HS-27A (cell line): Measurements from ENCODE around the gene HIBCH.
"Not testable (repeated sequence)": the region's sequence is repeated elsewhere in the genome, so short reads cannot be mapped to it uniquely, and the experiment has no call there.

Experiments
- DNase-seq: peaks from one replicate; pipeline ENCODE4 v3.0.0-alpha.2; 2012; ENCODE audit warnings: low read depth, missing footprints

Gene HIBCH

DNA sequence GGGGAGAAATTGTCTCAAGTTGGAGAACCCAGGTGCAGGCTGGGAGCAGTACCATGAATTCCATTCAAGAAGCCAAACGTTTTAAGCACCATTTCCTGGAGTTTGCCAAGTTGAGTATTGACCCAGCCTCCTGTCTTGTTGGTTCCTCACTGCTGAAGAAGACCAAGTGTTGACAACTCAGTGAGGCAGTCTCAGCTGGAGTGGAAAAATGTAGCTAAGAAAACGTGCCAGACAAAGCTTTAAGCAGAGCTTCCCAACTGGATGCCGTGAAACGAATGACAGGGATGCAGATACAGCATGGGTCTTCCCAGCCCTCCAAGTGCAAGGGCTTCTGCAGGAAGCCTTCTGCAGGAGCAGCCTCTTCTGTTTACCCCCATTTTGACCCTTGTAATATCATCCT lies 23.0 kb upstream of the HIBCH start:
- DNase-seq = no peak

DNA sequence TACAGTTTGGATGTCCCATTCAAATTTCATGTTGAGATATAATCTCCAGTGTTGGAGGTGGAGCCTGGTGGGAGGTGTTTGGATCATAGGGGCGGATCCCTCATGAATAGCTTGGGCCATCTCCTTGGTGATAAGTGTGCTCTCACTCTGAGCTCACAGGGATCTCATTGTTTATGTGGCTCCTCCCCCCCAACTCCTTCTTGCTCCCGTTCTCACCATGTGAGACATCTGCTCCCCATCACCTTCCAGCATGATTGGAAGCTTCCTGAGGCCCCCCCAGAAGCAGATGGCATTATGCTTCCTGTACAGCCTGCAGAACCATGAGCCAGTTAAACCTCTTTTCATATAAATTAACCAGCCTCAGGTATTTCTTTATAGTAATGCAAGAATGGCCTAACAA lies 20.7 kb upstream of the HIBCH start:
- no peak for DNase-seq

DNA sequence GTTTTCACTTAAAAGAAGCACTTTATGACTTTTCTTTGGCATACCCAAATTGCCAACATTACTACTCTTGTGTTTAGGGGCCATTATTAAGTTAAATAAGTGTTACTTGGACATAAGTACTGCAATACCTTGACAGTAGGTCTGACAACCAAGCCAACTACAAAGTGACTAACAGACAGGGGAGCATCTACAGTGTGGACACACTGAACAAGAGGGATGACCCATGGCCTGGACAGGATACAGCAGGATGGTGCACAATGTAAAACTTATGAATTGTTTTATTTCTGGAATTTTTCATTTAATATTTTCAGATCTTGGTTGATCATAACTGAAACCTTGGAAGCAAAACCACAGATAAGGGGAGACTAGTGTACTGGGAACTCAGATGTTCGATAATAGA lies 19.8 kb upstream of the HIBCH start:
- no peak for DNase-seq

DNA sequence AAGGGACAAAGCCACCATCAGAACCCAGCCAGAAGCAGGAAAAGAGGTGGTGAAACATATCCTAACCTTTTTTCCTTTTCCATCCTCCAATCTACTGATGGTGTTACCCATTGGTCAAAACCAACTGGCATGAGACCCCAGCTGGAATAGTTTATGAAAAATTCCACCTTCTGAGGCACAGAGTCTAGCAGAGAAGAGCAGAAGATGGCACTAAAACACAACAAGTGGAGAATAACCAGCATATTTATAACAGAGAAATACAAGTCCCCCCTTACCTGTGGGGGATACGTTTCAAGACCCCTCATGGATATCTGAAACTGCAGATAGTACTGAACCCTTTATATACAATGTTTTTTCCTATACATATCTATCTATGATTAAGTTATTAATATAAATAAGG lies 18.8 kb upstream of the HIBCH start:
- DNase-seq = no peak

DNA sequence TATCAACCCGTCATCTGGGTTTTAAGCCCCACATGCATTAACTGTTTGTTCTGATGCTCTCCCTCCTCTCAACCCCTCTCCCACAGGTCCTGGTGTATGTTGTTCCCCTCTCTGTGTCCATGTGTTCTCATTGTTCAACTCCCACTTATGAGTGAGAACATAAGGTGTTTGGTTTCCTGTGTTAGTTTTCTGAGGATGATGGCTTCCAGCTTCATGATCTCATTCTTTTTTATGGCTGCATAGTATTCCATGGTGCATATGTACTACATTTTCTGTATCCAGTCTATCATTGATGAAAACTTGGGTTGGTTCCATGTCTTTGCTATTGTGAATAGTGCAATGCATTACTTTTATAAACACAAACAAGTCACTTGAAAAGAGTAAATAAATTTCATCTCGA lies 16.8 kb upstream of the HIBCH start:
- no peak for DNase-seq

DNA sequence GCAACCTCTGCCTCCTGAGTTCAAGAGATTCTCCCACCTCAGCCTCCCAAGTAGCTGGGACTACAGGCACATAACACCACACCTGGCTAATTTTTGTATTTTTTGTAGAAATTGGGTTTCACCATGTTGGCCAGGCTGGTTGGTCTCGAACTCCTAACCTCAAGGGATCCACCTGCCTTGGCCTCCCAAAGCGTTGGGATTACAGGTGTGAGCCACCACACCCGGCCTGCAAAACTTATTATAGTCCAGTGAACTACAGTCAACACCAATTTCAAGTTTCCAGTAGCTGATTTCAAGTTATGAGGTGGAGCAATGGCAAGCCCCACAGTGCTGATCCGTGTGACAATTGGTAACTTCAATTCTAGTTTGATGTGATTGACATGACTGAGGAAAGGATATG lies 16.0 kb upstream of the HIBCH start:
- DNase-seq = not testable (repeated sequence)

DNA sequence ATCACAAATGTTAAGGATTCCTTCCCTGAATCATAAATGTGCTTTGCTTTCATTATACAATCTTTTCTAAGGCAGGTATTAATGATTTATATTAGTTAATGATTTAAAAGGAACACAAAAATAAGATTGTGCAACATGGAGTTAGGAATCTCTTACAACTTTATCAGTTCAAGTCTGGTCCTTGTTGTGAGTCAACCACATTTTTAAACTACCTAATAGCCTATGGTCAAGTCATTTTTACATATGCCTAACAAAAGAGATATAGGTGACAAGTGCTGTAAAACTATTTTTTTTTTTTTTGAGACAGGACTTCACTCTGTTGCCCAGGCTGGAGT lies 15.6 kb upstream of the HIBCH start:
- DNase-seq = no peak

DNA sequence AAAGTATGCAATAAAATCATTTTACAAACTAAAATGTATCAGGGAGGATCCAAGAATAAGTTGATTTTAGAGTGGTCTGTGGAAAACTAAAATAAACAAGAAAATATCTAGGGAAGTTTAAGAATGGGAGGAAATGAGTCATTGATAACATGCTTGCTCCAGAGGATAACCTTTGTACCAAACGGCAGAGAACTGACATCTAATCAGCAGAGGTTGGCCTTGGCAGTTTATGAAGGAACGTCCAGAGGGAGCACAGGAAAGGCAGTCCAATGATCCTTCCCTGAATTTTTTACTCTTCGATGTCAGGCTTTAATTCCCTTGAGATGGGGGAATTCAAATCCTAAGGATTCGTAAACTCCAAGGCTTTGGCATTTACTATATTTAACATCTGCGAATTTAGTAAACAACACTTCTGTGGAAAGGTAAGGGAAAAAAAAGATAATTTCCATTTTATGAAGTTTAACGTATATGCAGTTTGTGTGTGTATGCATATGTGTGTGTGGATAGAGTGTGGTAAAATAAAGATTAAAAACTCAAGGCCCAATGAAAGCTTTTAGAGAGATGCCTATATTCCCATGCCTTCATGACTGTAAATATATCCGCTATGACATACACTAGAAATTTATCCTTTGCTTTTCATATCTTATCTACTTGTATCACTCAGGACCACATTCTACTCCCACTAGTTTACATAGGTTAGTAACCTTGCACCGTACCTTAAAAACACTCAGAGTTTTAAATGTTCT lies 15.0 kb upstream of the HIBCH start:
- DNase-seq = no peak

DNA sequence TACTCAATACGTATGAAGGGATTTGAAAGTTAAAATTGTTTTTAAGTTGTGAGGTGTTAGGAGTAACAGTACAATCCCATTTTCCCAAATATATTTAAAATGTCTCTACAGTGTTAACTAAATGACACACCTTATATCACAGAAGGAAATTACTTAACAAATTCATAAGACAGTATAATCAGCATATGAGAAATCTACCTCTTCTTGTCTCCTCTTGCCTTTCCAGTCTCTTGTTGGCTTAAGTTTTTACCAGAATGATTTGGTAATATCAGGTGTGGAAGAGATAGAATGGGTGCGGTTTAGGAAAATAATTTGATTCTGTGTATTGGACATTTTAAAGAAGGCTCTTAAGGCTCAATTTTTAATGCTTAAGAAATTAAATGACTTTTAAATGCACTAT lies 14.3 kb upstream of the HIBCH start:
- no peak for DNase-seq

DNA sequence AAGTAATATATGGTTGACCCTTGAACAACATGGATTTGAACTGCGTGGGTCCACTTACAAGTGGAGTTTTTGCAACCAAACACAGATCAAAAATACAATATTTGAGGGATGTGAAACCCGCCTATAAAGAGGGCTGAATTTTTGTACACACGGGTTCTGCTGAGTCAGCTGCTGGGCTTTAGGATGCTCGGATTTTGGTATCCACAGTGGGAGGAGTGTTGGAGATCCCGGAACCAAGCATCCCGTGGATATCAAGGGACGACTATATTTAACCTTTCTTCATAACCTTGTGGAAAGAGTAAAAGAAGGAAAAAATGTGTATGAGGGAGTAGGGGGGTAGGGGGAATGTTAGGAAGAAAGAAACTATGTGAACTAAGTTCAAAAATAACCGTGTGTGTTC lies 13.8 kb upstream of the HIBCH start:
- no peak for DNase-seq

DNA sequence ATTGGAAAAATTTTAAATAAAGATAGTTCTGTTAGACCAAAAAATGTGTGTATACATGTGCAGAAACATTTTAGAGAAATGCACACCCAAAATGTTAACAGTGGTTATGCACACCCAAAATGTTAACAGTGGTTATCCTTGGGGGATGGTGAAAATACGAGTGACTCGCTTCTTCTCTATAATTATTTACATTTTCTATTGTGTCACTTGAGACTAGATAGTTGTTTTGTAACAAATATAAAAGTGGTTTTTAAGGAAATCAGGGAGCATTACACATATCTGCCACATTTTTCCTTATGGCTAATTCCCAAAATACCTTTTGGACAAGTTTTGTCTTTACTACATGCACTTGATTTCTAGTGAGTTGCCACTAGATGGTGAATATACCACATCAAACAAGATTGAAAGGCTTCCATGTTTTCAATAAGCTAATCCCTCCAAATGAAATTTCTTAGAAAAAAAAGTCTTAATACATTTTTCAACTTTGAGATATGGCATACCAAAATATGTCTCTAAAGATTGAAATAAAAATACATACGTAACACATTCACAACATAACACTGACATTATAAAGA lies 9.0 kb upstream of the HIBCH start:
- DNase-seq = no peak

DNA sequence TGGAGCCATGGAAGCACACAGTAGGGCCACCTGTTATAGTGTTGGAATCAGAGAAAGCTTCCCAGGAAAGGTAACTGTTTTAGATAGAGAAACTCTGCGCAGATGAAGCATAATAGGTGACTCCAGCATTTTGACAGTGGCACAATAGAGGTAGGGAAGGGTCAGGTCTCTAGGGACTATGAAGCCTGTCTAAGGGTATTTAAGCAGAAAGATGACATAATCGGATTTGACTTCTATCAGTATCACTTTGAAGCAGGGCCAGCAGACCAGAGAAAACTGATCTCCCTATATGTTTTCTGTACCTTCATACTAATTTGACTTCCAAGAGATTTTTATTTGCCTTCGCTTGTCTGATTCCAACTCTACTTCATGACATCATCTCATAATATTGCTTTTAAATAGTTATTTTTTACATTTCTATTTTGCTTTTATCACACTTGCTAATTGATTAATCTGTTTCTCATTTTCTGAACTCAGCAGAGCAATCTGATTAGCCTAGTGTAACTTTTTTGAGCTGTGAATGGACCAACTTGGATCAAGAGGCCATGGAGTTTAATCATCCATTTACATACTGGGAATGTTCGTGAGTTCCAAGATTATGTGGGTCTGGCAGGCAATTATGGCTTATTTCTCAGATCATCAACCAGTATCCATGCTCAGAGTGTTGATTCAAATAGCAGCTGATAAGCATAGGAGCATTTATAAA lies 8.4 kb upstream of the HIBCH start:
- no peak for DNase-seq

DNA sequence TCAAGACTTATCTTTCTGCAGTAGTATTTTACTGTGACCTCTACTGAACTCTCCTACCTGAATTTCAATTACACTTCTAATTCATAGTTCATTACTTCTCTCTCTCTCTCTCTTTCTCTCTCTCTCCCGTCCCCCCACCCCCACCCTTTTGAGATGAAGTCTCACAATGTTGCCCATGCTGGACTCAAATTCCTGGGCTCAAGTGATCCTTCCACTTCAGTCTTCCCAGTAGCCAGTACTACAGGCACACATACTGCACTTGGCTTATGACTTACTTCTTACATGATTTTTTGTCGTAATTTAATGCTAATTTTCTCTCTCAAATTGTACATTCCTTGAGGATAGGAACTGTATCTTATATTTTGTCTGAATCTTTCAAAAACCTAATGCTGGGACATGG lies 6.0 kb upstream of the HIBCH start:
- DNase-seq = no peak

DNA sequence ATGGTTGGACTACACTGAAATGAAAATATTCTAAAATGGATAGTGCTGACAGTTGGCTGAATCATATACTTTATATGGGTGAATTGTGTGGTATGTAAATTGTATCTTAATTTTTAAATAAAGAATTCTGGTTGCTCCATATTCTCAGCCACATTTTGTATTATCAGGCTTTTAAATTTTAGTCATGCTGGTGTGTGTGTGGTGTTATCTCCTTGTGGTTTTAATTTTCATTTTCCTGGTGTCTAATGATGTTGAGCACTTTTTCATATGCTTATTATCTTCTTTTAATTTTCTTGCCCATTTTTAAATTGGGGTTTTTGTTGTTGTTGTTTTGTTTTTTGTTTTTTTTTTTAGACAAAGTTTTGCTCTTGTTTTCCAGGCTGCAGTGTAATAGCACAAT lies 3.8 kb upstream of the HIBCH start:
- DNase-seq = no peak

DNA sequence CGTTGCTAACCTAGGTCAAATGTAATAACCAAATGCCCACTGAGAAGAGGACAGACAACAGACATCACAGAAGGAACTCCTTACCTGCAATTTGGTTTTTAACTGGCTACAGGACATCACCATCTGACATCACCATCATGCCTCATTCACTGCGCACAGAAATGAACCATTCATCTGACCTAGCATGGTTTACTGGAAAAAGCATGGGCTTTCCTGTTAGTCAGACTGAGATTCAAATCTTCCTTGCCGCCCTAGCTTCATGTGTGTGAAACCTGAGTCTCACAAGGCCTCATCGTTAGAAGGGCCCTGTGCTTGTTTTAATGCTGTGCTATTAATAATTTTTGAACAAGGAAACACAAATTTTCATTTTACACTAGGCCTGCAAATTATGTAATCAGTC lies 1.1 kb upstream of the HIBCH start:
- DNase-seq = no peak

DNA sequence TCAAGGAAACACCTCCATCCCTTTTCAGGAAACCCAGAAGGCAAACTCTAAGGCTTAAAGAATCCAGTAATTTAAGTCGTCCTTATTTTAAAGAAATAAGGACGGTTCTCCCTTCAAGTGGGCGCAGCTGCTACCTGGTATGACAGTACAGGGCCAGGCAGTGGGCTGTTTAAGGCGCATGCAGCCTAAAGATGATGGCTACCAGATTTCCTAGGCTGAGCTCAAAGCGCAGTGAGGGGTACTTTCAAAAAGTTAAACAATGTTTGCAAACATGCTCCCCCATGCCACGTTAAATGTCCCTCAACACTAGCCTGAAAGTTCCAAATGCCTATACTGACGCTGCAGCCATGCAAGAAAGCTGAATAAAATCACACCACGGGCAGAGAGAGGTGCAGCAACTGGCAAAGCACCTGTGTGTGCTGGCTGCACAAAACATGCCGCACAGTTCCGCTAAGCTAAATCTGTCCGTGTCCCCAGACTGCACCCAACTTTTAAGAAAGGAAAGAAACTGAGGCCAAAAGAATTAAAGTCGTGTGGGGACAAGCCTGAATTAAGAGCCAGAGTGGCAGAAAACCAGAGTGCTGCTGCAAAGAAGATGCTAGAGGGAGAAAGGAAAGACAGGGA lies 583 bp downstream of the HIBCH start:
- no peak for DNase-seq

DNA sequence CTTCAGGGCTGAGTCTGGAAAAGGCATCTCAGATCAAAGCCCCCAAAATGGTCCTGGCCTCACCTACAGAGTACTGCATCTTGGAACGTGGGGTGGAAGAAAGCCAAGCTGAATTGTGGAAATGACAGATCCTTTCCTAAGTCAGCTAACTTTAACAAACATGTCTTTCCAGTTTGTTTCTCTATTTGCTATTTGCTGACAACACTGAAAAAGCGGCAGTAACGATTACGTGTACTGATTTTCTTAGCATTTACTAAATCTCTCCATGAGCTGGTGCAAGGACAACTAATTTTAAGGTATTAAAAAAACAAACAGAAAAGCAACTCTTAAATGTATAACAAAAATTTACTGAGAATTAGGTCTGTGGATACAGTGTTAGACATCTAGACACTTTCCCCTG lies 1.1 kb downstream of the HIBCH start:
- no peak for DNase-seq

DNA sequence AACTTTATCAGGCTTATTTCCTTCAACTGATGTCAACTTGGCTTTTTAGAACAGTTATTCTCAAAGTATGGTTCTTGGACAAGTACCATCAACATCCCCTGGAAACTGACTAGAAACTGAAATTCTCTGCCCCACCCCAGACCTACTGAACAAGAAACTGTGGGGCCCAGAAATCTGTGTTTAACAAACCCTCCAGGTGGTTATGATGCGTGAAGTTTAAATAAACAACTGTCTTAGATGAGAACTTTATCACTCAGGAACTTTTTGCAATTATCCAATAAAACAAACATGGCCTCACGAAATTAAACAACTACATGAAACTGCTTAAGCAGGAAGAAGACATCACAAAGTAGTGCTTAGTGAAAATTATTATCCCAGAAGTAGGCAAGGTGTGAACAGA lies 4.4 kb downstream of the HIBCH start:
- DNase-seq = no peak

DNA sequence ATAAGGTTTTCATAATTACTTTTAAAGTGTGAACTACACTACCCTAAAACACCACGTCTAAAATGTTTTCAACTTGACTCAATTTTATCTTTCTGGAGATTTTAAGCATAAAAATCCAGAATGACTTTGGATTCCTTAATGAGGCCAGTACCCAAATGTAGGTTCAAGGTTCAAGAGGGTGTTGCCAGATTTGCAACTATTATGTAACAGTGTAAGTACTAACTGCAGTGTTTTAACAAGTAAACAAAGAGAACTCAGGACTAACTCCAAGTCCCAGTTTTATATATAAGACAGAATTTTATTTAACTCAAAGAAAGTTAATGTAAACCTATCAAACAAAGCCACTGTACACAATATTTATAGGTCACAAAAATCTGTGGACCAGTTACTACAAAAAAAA lies 5.7 kb downstream of the HIBCH start:
- no peak for DNase-seq

DNA sequence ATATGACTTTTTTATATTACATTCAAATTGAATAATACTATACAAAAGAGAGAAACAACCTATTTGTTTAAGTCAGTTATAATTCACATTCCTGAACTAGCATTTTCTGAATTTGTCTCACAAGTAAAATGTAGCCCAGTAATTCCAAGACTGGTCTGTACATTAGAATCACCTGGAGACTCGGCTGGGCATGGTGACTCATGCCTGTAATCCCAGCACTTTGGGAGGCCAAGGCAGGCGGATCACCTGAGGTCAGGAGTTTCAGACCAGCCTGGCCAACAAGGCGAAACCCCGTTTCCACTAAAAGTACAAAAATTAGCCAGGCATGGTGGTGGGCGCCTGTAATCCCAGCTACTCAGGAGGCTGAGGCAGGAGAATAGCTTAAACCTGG lies 7.0 kb downstream of the HIBCH start:
- DNase-seq = not testable (repeated sequence)

DNA sequence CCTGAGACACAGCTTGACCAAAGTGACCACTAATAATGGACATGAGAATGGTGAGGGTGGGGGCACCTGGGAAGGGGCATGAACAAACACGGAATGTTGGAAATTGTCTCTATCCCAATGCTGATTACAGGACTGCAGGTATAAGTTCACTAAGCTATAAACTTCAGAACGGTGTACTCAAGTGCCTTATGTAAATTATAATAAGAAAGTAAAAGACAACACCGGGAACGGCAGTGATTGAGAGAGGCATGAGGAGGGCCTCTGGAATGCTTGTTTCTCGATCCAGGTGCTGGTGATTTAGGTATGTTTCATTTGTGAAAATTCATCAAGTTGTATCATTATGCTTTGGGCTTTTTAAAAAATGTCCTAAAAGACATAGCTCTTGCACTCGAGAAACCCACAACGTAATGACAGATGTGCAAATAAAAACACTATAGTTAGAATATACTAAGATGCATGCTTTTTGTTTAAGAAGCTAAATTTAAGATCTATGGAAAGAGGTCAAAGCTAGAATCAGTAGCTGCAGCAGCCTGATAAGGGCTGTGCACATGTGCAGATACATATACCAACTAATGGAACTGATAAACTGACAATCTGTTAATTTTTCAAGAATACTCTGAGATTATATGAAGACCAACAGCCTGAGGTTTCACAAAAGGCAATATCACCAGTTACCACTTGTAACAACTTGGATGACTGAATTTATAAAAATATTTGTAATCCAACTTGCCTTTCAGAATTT lies 7.6 kb downstream of the HIBCH start:
- no peak for DNase-seq

DNA sequence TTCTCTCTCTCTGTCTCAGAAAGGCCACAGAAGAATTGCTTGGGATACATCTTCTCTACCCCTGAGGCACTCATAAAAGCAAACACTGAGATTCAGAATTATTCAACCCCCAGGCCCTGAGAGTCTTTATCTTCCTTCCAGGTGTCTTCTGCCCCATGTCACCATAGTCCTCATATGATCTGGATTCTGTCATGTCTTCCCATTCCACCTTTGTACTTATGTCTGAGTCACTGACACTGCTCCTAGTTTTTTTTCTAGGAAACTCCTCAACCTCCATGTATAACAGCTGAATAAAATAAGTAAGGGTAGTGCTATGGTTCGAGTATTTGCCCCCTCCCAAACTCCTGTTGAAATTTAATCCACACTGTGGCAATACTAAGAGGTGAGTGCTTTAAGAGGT lies 11.6 kb downstream of the HIBCH start:
- no peak for DNase-seq

DNA sequence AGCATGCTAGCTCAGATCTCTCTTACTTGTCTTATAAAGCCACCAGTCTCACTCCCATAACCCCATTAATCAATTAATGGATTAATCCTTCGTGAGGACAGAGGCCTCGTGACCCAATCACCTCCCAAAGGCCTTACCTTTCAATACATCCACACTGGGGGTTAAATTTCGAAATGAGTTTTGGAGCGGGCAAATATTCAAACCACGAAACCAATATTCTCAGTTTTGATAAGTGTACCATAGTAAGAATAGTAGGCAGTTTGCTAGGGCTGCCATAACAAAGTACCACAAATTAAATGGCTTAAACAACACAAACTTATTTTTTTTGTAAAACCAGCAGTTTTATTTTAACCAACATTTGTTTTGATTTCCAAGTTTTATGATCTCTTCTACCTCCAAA lies 15.2 kb downstream of the HIBCH start:
- no peak for DNase-seq
